ENCODE data around the gene ST6GALNAC5.
A peak's percentile ranks its signal among the peaks of the same experiment; 100 is the strongest.
"Not testable (repeated sequence)": the region's sequence is repeated elsewhere in the genome, so short reads cannot be mapped to it uniquely, and the experiment has no call there.

Gene ST6GALNAC5

GRCh38 chr1:76866566-76866965, 714 bp upstream of the ST6GALNAC5 start:
- no peak for DNase-seq (ENCODE audit: low read depth)

DNA sequence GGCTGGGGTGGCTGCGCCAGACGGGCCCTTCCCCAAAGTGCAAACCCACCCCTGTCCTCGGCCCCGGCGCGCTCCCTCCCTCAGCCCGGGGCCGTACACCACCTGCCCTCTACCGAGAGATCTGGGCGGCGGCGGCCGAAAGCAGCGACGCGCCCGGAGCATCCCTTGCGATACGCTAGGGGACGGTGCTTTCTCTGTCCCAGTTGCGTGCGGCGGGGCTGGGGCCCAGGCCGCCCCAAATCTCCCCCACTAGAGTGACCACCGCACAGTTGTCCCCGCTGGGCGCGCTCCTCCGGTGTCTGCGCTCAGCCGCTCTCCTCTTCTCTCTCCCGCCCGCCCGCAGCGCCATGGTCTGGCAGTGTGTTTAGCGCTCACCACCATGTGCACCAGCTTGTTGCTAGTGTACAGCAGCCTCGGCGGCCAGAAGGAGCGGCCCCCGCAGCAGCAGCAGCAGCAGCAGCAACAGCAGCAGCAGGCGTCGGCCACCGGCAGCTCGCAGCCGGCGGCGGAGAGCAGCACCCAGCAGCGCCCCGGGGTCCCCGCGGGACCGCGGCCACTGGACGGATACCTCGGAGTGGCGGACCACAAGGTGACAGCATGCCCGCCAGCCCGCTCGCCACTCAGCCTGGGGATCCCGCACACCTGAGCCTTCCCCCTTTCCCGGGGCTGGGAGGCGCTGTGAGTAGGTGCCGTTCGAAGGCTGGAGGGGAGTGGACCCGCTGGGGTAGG, 1.0 kb downstream of the ST6GALNAC5 start:
- DNase-seq (ENCODE audit: low read depth), result peak; percentile 30

DNA sequence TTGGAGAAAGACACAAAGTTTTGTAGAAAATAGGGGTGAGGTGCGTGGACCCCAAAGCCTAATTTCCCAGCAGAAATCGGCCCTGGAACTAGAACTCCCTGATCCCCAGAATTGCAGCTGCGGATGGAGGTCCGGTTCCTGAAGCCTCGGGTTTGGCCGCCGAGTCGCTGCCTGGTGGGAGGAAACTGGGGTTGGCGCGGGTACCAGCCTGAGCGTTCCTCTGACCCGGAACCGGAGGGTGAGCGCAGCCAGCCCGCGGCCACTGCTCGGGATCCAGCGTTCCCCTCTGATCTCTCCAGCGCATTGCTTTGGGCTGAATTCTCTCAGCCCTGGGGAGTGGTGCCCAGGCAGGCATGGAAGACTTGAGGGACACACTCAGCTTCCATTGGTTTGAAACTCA, 1.6 kb downstream of the ST6GALNAC5 start:
- no peak for DNase-seq (ENCODE audit: low read depth)

DNA sequence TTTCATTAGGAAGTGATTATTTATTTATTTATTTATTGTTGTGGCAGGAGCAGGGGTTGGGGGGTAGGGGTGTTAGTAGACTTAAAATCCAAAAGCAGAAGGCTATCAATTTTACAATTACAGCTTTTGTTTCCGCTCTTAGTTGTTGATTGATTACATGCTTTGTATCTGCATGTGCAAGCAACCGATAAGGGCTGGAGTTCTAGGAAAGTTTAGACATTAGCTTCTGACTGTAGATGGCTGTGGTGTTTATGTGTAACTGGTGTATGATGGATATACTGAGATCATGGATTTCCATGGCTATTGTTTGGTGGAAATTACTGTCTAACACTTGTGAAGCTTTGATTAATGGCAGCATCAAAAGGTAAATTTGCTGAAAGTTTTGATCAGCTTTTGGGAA, 2.8 kb downstream of the ST6GALNAC5 start:
- no peak for DNase-seq (ENCODE audit: low read depth)

DNA sequence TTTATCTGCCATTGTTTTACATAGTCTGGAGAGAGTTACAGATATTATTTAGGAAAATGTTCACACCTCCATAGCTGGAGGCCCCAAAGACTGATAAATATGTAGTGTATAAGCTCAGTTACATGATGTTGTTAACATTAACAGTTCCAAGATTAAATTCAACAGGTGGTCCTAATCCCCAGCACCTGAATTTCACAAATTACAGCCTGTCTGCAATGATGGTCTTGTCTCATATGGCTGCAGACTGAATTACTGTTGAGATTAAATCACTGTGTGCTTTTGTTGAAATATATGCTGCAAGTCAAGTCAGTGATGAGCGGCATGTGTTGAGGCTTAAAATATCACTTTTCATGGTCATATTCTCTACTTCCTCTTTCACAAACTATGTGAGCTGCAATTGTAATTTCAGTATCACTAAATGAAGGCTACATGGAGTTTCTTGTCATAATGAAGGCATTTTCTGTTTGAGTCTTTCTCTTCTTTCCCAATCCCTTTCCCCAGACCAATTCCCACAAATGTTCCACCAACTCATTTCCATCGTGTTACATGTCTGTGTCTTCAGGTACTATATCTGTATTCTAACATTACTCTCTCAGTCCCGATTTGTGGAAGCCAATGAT, 4.2 kb downstream of the ST6GALNAC5 start:
- DNase-seq (ENCODE audit: low read depth), result no peak

DNA sequence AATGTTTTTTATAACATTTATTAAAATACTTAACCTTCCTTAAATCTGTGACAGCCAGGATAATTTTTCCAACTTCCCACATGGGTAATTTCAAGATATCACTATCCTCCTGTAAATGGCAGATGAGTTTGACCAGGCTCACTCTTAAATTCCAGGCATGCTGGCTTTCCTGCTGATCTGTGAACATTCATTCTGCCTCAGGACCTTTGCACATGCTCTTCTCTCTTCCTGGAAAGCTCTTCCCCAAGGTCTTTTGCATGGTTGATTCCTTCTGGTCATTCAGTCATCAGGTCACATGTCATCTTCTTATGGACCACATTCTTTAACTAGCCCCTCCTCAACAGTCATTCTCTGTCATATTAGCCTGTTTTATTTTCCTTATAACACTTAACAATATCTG, 5.7 kb downstream of the ST6GALNAC5 start:
- no peak for DNase-seq (ENCODE audit: low read depth)

DNA sequence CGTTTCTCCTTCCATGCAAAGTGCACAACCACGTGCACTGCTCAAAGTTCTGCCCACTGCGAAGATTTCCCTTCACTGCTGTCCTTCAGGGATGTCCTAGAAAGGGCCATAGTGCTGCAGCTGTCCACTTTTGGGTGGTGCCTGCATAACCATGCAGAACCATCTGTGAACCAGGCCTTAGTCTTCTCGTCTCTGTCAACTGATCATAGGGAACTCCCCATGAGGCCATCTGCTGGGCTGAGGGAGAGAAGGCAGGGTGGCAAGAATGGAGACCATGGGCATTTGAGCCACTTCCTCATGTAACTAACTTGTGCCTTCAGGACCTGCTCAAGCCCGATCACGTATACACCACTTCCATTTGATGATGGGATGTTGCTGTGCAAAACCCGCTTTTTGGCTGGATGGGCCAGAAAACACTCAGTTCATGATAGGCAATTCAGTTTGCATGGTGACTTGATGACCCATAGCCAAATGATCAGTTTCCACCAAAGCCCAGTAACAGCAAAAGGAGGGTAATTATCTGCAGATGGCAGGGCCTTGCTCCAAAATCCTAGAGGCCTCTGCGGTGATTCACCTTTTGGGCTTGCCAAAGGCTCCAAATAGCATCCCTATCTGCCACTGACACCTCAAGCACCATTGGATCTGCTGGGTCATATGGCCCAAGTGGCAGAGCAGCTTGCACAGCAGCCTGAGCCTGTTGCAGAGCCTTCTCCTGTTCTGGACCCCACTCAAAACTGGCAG, 9.5 kb downstream of the ST6GALNAC5 start:
- peak; percentile 66 for DNase-seq (ENCODE audit: low read depth)

GRCh38 chr1:76879014-76879413, 11.7 kb downstream of the ST6GALNAC5 start:
- DNase-seq (ENCODE audit: low read depth), result not testable (repeated sequence)

- DNase-seq (ENCODE audit: low read depth), result peak; percentile 12
Measured at GRCh38 chr1:76881762-76882161, 14.5 kb downstream of the ST6GALNAC5 start.

- DNase-seq (ENCODE audit: low read depth), result peak; percentile 49
Measured at GRCh38 chr1:76891931-76892622, 24.8 kb downstream of the ST6GALNAC5 start.

DNA sequence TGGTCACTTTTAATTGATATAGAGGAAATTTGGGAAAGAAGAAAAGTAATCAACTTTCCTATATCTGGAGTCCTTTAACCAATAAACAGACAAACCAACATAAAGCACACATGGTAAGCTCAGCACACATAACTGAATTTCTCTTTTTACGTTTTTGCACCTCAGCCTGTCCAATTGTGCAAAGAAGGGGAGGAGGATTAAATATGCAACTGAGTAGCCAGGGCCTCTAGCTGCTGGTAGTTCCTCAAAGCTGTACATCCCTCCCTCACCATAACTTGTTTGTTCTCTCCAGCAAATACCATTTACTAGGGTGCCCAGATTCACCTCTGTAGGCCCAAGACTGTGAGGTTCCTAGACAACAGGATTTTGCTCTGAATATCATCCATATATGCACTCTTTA, 25.4 kb downstream of the ST6GALNAC5 start:
- no peak for DNase-seq (ENCODE audit: low read depth)

GRCh38 chr1:76901158-76901767, 34.0 kb downstream of the ST6GALNAC5 start:
- peak; percentile 48 for DNase-seq (ENCODE audit: low read depth)

DNA sequence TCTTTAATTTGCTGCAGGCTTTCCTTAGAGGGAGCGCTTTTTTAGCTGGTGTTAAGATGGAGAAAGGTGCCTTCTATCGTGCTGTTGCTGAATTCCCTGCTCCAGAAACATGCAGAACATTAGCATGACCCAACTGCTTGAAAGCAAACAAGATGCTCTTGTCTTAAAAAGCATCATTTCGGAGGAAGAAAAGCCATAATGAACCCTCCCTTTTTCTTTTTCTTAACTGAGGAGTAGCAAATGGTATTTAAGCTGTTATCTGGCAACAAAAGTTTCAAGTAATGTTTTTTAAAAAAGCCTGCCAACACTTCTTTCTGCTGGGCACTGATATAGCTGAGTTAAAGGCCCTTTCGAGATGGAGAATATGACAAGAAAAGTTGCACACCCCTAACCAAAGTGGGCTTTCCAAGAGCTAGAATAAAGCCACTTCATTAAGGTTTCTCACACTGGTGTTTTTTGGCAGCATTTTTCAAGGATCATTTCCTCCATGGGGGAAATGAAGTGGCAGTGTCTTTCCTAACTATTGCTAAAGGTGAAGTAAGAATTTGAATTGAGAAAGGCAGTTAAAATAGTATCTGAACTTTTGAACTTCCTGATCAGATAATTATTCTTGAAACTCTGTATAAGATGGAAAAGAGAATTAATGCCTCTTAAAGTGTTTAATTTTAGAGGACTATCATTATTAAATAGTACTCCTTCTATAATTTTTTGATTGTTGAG, 38.8 kb downstream of the ST6GALNAC5 start:
- no peak for DNase-seq (ENCODE audit: low read depth)

DNA sequence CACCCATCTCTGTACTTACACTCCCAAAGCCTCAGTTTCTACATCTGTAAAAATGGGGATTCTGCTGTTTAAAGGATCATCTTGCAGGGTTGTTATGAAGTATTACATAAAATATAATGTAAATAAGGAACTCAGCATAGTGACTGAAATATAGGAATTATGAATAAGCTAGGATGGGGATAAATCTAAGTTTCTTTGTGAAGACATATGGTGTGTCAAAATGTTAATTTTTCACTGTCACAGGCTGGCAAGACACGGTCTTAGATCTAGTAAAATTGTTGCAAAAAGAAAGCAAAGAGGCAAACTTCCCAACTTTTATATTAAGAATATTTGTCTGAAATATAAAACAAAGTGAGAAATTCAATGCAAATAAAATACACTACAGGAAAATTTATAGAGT, 42.0 kb downstream of the ST6GALNAC5 start:
- no peak for DNase-seq (ENCODE audit: low read depth)

GRCh38 chr1:76919085-76919484, 51.8 kb downstream of the ST6GALNAC5 start:
- DNase-seq (ENCODE audit: low read depth), result no peak

GRCh38 chr1:76921590-76921989, 54.3 kb downstream of the ST6GALNAC5 start:
- no peak for DNase-seq (ENCODE audit: low read depth)

GRCh38 chr1:76925825-76926224, 58.5 kb downstream of the ST6GALNAC5 start:
- DNase-seq (ENCODE audit: low read depth), result no peak

GRCh38 chr1:76928522-76928921, 61.2 kb downstream of the ST6GALNAC5 start:
- DNase-seq (ENCODE audit: low read depth), result no peak

GRCh38 chr1:76929136-76929535, 61.9 kb downstream of the ST6GALNAC5 start:
- DNase-seq (ENCODE audit: low read depth), result no peak

- no peak for DNase-seq (ENCODE audit: low read depth)
Measured at GRCh38 chr1:76933847-76934815, 66.9 kb downstream of the ST6GALNAC5 start.

Measured in fibroblast of gingiva (primary cell).